Measurements from ENCODE around the gene LAPTM5.

- peak; percentile 88 for TF ChIP-seq CTCF (IDR thresholded peaks at IDR 0.05)
- TF ChIP-seq TCF7L2 (IDR thresholded peaks at IDR 0.05; ENCODE audit: low read depth, low read length) = no peak
Measured at GRCh38 chr1:30782361-30783255, 25.0 kb upstream of the LAPTM5 start.
